Subcutaneous abdominal adipose tissue (tissue), 5 donors: ENCODE results near the gene A4GNT.
"Not testable (repeated sequence)": the region's sequence is repeated elsewhere in the genome, so short reads cannot be mapped to it uniquely, and the experiment has no call there.

ENCODE experiments used
- H3K27ac ChIP-seq: one replicate; pipeline ENCODE4 v1.7.0; 2013; ENCODE audit warnings: low read depth, mild to moderate bottlenecking, inconsistent platforms, low read length, moderate library complexity
- H3K27me3 ChIP-seq, 5 donors: one replicate each; pipeline ENCODE4 v1.7.0; 2013; ENCODE audit warnings: low read length in 5 of 5, inconsistent platforms in 1 of 5; ENCODE audit not compliant: control insufficient read depth in 5 of 5, insufficient read depth in 4 of 5
- H3K36me3 ChIP-seq, 5 donors: one replicate each; pipeline ENCODE4 v1.7.0; 2013; ENCODE audit warnings: low read length in 5 of 5; ENCODE audit not compliant: control insufficient read depth in 5 of 5, insufficient read depth in 5 of 5
- H3K4me1 ChIP-seq, 5 donors: one replicate each; pipeline ENCODE4 v1.7.0; 2013; ENCODE audit warnings: low read length in 5 of 5, mild to moderate bottlenecking in 3 of 5, moderate library complexity in 1 of 5; ENCODE audit not compliant: control insufficient read depth in 5 of 5, insufficient read depth in 5 of 5
- H3K4me3 ChIP-seq, 5 donors: one replicate each; pipeline ENCODE4 v1.7.0; 2013; ENCODE audit warnings: low read length in 5 of 5, low read depth in 1 of 5
- H3K9ac ChIP-seq, 5 donors: one replicate each; pipeline ENCODE4 v1.7.0; 2013; ENCODE audit warnings: low read length in 5 of 5, mild to moderate bottlenecking in 4 of 5, moderate library complexity in 3 of 5
- H3K9me3 ChIP-seq, 5 donors: one replicate each; pipeline ENCODE4 v1.7.0; 2013; ENCODE audit warnings: low read length in 5 of 5; ENCODE audit not compliant: control insufficient read depth in 5 of 5
- donor health status: healthy.
- donor health status: healthy.
- donor health status: healthy.
- donor health status: healthy.
- donor health status: healthy.

Gene A4GNT

GRCh38 chr3:138132239-138132638 lies at the start of gene A4GNT:
TSS of gene A4GNT (minus strand) at chr3:138132390. CDS start at chr3:138131256, 1,134 bp downstream.
- Histone ChIP-seq H3K36me3 (no peaks in the 10 kb centered on the region), H3K4me3 (no peak within 1 kb of the TSS), H3K27ac (no peak within 1 kb of the TSS)

GRCh38 chr3:138180375-138181029 lies 48.3 kb upstream of the A4GNT start:
- Histone ChIP-seq H3K4me3 (no peak overlapping the region), H3K27ac (no peak overlapping the region), H3K9ac (no peak overlapping the region), H3K36me3 (no peaks in the 10 kb centered on the region), H3K27me3 (no peaks in the 10 kb centered on the region), H3K9me3 (no peaks in the 10 kb centered on the region), H3K4me1 (no peaks in the 10 kb centered on the region)

More at GRCh38 chr3:138132239-138132638, at the start of gene A4GNT:
- Histone ChIP-seq H3K4me1 (peaks cover 0 to 11% (median 4%) of the 10 kb centered on the region in 5 donors), H3K9me3 (no peaks in the 10 kb centered on the region), H3K27me3 (no peaks in the 10 kb centered on the region), H3K9ac (no peak within 1 kb of the TSS)

- Histone ChIP-seq H3K4me3 (peak within 1 kb of the TSS; percentile 89 to 99 (median 95)), H3K4me1 (peaks cover 0 to 18% (median 18%) of the 10 kb centered on the region in 5 donors), H3K27me3 (no peaks in the 10 kb centered on the region), H3K9ac (peak within 1 kb of the TSS; percentile 87 to 98 (median 92)), H3K27ac (peak within 1 kb of the TSS; percentile 74), H3K9me3 (no peaks in the 10 kb centered on the region), H3K36me3 (peaks cover 3 to 10% (median 5%) of the 10 kb centered on the region in 5 donors)
Observed at GRCh38 chr3:138174421-138175131, 42.4 kb upstream of the A4GNT start, which contains the start of gene DBR1. TSS of gene DBR1 (minus strand) at chr3:138174921. CDS start at chr3:138174795, 126 bp downstream.

- Histone ChIP-seq H3K36me3 (peaks cover 6 to 14% (median 10%) of the 10 kb centered on the region in 5 donors), H3K4me3 (peak overlapping the region; percentile 89 to 99 (median 95)), H3K27ac (peak overlapping the region; percentile 74), H3K9ac (peak overlapping the region; percentile 87 to 98 (median 92)), H3K9me3 (no peaks in the 10 kb centered on the region), H3K4me1 (peaks cover 0 to 18% (median 18%) of the 10 kb centered on the region in 5 donors), H3K27me3 (no peaks in the 10 kb centered on the region)
Observed at GRCh38 chr3:138173769-138174420, 41.7 kb upstream of the A4GNT start.

- H3K27ac ChIP-seq, result no peak overlapping the region
- no peak overlapping the region for H3K4me3 ChIP-seq
- no peak overlapping the region for H3K9ac ChIP-seq
- peaks cover 0 to 18% (median 18%) of the 10 kb centered on the region in 5 donors for H3K4me1 ChIP-seq
- H3K27me3 ChIP-seq, result no peaks in the 10 kb centered on the region
- no peaks in the 10 kb centered on the region for H3K9me3 ChIP-seq
- H3K36me3 ChIP-seq, result peaks cover 8 to 25% (median 18%) of the 10 kb centered on the region in 5 donors
Observed at GRCh38 chr3:138172625-138173024, 40.4 kb upstream of the A4GNT start.

- Histone ChIP-seq H3K27ac (no peak overlapping the region), H3K4me3 (no peak overlapping the region), H3K27me3 (no peaks in the 10 kb centered on the region), H3K4me1 (no peaks in the 10 kb centered on the region), H3K9me3 (no peaks in the 10 kb centered on the region), H3K9ac (no peak overlapping the region), H3K36me3 (peaks cover 42 to 85% (median 52%) of the 10 kb centered on the region in 5 donors)
Observed at GRCh38 chr3:138165061-138165460, 32.9 kb upstream of the A4GNT start.

- Histone ChIP-seq H3K4me1 (no peaks in the 10 kb centered on the region), H3K27me3 (no peaks in the 10 kb centered on the region), H3K36me3 (peaks cover 13 to 24% (median 18%) of the 10 kb centered on the region in 5 donors), H3K9ac (no peak overlapping the region), H3K27ac (no peak overlapping the region), H3K9me3 (peaks cover 0 to 3% (median 0%) of the 10 kb centered on the region in 5 donors), H3K4me3 (no peak overlapping the region)
Observed at GRCh38 chr3:138157743-138158142, 25.6 kb upstream of the A4GNT start.

- no peaks in the 10 kb centered on the region for H3K27me3 ChIP-seq
- H3K9me3 ChIP-seq, result peaks cover 0 to 3% (median 0%) of the 10 kb centered on the region in 5 donors
- no peaks in the 10 kb centered on the region for H3K4me1 ChIP-seq
- H3K36me3 ChIP-seq, result no peaks in the 10 kb centered on the region
- H3K9ac ChIP-seq, result no peak overlapping the region
- no peak overlapping the region for H3K4me3 ChIP-seq
- H3K27ac ChIP-seq, result no peak overlapping the region
Observed at GRCh38 chr3:138154534-138154933, 22.3 kb upstream of the A4GNT start.

GRCh38 chr3:138148503-138148902 lies 16.3 kb upstream of the A4GNT start:
- H3K4me1 ChIP-seq, result no peaks in the 10 kb centered on the region
- H3K4me3 ChIP-seq, result no peak overlapping the region
- no peaks in the 10 kb centered on the region for H3K27me3 ChIP-seq

GRCh38 chr3:138142181-138142580 lies 10.0 kb upstream of the A4GNT start:
- H3K9me3 ChIP-seq, H3K27me3 ChIP-seq, H3K27ac ChIP-seq, H3K36me3 ChIP-seq, H3K4me1 ChIP-seq, H3K9ac ChIP-seq, H3K4me3 ChIP-seq: not testable (repeated sequence)

More at GRCh38 chr3:138148503-138148902, 16.3 kb upstream of the A4GNT start:
- no peak overlapping the region for H3K9ac ChIP-seq
- H3K27ac ChIP-seq, result no peak overlapping the region
- no peaks in the 10 kb centered on the region for H3K9me3 ChIP-seq
- H3K36me3 ChIP-seq, result no peaks in the 10 kb centered on the region
